CD4-positive, alpha-beta T cell (primary cell): ENCODE data around the gene ANLN. TPM values are rescaled to one million over a fixed set of nuclear protein-coding genes. Genes with fewer than 3 reads are reported as not detected.

Experiments
- ATAC-seq: fragments of 200-7000 bp; cut with Tn5 transposase; one replicate; pipeline ENCODE4 v1.10.0; 2022; ENCODE audit warnings: mild to moderate bottlenecking; ENCODE audit not compliant: poor library complexity
- CTCF ChIA-PET: fragments of 350-600 bp; sonication (Branson Sonifier 250); formaldehyde crosslinking; loops from one replicate; lab custom pipeline; 2021; ENCODE audit warnings: antibody characterized with exemption, inconsistent platforms; lab: Charles Lee
- POLR2A ChIA-PET: fragments of 350-600 bp; sonication (Branson Sonifier 250); formaldehyde crosslinking; loops from one replicate; lab custom pipeline; 2021; ENCODE audit warnings: antibody characterized with exemption, inconsistent platforms; lab: Charles Lee
- DNase-seq, 14 experiments: peaks; one replicate each; pipeline ENCODE4 v3.0.0-alpha.2; 2013 to 2020; ENCODE audit warnings: mixed read lengths in 2 of 14
- H3K27ac ChIP-seq, 2 donors: one replicate each; pipeline versions ENCODE4 v1.5.1 to v1.7.0; 2013; ENCODE audit warnings: low read length in 2 of 2, low read depth in 1 of 2, mild to moderate bottlenecking in 1 of 2
- H3K27me3 ChIP-seq, 2 experiments: 1 replicate in 1 of 2; 2 replicates in 1 of 2; pipeline versions ENCODE4 v1.6.1 to v1.7.0; 2013; ENCODE audit warnings: low read length in 2 of 2, control low read depth in 1 of 2, mild to moderate bottlenecking in 1 of 2, moderate library complexity in 1 of 2; ENCODE audit not compliant: insufficient read depth in 2 of 2, control insufficient read depth in 1 of 2
- H3K36me3 ChIP-seq: one replicate; pipeline ENCODE4 v1.6.1; 2013; ENCODE audit warnings: low read length, control low read depth; ENCODE audit not compliant: insufficient read depth
- H3K4me1 ChIP-seq: one replicate; pipeline ENCODE4 v1.6.1; 2013; ENCODE audit warnings: low read length, control low read depth; ENCODE audit not compliant: insufficient read depth
- H3K4me3 ChIP-seq: one replicate; pipeline ENCODE4 v1.5.1; 2013; ENCODE audit warnings: mild to moderate bottlenecking, low read length, moderate library complexity
- H3K9me3 ChIP-seq, 2 experiments: 1 replicate in 1 of 2; 2 replicates in 1 of 2; pipeline versions ENCODE4 v1.6.1 to v1.7.0; 2013; ENCODE audit warnings: low read length in 2 of 2, mild to moderate bottlenecking in 2 of 2, control low read depth in 1 of 2, moderate library complexity in 1 of 2; ENCODE audit not compliant: control insufficient read depth in 1 of 2, insufficient read depth in 1 of 2
- H3K27ac Mint-ChIP-seq: one replicate; pipeline ENCODE4 v1.8.0; 2020; ENCODE audit warnings: mixed read lengths
- H3K27me3 Mint-ChIP-seq: one replicate; pipeline ENCODE4 v1.8.0; 2021; ENCODE audit warnings: mixed read lengths
- H3K36me3 Mint-ChIP-seq: one replicate; pipeline ENCODE4 v1.8.0; 2021; ENCODE audit warnings: low read depth, mixed read lengths
- H3K4me1 Mint-ChIP-seq: one replicate; pipeline ENCODE4 v1.8.0; 2021; ENCODE audit warnings: low read depth, mixed read lengths
- H3K4me3 Mint-ChIP-seq: one replicate; pipeline ENCODE4 v1.8.0; 2020; ENCODE audit warnings: mild to moderate bottlenecking, mixed read lengths
- H3K9me3 Mint-ChIP-seq: one replicate; pipeline ENCODE4 v1.8.0; 2020; ENCODE audit warnings: mixed read lengths
- intact Hi-C, 2 experiments: fragments of 100-400 bp; cut with DNase I in 1 of 2; cut with micrococcal nuclease in 1 of 2; formaldehyde crosslinking; loops; one replicate each; pipeline versions ENCODE4 v1.15.1 to v1.9.0; 2023 to 2025; cut with DNase I, micrococcal nuclease
- total RNA-seq, 174 experiments: library from RNA in 2 of 174; stranded (reverse) in 2 of 174; gene quantifications; one replicate each; pipeline ENCODE4 v1.2.3 and lab custom pipeline; 2021 to 2026
- TF ChIP-seq, protein P1 (sequence below): fragments of 200-600 bp; IDR thresholded peaks from one replicate; pipeline ENCODE4 v1.8.0; 2022; ENCODE audit warnings: antibody characterized with exemption, mild to moderate bottlenecking

Gene ANLN
- total RNA-seq, 2 experiments from 2014 or later: 0.33 to 1.1 TPM

DNA sequence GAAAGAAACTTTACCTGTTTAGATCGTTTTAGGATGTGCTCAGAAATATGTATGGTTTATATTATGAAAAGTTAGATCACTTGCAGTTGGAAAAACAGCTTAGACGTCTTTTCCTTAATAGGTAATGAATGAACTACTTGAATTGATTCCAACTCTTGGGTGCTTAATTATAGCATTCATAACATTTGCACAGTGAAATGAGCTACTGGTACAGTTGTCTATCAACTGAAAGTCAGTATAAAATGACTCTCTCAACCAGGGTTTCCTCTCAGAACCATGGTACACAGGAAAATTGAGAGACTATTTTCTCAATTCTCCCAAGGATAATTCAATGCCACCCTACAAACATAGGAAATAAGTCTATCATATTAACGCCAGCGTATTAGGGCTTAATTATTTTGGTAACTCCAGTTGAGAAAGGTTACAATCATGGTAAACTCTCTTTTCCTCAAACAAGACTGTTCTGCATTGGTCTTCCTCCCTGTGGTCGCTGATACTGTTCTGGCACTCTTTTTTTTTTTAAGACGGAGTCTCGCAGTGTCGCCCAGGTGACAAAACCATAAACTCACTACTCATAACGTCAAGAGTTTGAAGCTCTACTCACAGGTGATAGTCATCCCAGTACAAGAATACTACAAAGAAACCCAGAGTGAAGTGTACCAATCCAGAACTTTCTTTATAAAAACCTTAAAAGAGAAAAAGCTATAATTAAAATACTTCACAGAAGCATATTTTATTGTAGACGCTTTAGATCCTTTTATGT lies 2.0 kb downstream of the ANLN start:
- no peaks in the 10 kb centered on the region for H3K36me3 ChIP-seq
- Mint-ChIP-seq H3K4me3 (peak overlapping the region; percentile 61), H3K36me3 (no peaks in the 10 kb centered on the region), H3K27me3 (peaks cover 4% of the 10 kb centered on the region), H3K27ac (peak overlapping the region; percentile 11), H3K4me1 (peaks cover 24% of the 10 kb centered on the region), H3K9me3 (no peaks in the 10 kb centered on the region)
- H3K27me3 ChIP-seq: no peaks in the 10 kb centered on the region
- no peaks in the 10 kb centered on the region for H3K9me3 ChIP-seq
- TF ChIP-seq, protein P1, sequence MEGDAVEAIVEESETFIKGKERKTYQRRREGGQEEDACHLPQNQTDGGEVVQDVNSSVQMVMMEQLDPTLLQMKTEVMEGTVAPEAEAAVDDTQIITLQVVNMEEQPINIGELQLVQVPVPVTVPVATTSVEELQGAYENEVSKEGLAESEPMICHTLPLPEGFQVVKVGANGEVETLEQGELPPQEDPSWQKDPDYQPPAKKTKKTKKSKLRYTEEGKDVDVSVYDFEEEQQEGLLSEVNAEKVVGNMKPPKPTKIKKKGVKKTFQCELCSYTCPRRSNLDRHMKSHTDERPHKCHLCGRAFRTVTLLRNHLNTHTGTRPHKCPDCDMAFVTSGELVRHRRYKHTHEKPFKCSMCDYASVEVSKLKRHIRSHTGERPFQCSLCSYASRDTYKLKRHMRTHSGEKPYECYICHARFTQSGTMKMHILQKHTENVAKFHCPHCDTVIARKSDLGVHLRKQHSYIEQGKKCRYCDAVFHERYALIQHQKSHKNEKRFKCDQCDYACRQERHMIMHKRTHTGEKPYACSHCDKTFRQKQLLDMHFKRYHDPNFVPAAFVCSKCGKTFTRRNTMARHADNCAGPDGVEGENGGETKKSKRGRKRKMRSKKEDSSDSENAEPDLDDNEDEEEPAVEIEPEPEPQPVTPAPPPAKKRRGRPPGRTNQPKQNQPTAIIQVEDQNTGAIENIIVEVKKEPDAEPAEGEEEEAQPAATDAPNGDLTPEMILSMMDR: no peak
- H3K27ac ChIP-seq: no peak overlapping the region
- intact Hi-C loops: no loop called here
- CTCF ChIA-PET: interaction anchor here (1.5 to 2.4 kb wide), 3 partner anchors 9 to 24 kb away, joined by 3 to 12 read pairs (median 9); a partner anchor contains a TSS
- peak; percentile 30 for ATAC-seq
- DNase-seq: peak in 3 of 14 experiments; percentile 30 to 44 (median 40)
- no peak overlapping the region for H3K4me3 ChIP-seq
- POLR2A ChIA-PET: interaction anchor here (1.2 kb wide), 1 partner anchor 591 kb away, joined by 3 read pairs; the partner anchor contains the start of gene SEPTIN7
- peaks cover 11% of the 10 kb centered on the region for H3K4me1 ChIP-seq

- H3K36me3 Mint-ChIP-seq: no peaks in the 10 kb centered on the region
- Histone ChIP-seq H3K9me3 (no peaks in the 10 kb centered on the region), H3K27me3 (no peaks in the 10 kb centered on the region), H3K4me3 (no peak overlapping the region), H3K4me1 (peaks cover 11% of the 10 kb centered on the region), H3K36me3 (no peaks in the 10 kb centered on the region), H3K27ac (no peak overlapping the region)
- H3K9me3 Mint-ChIP-seq: no peaks in the 10 kb centered on the region
- ChIA-PET CTCF (interaction anchor here (1.2 to 2.4 kb wide), 2 partner anchors 26 to 27 kb away, joined by 3 to 12 read pairs; a partner anchor contains a TSS), POLR2A (no interaction called here)
- peaks cover 20% of the 10 kb centered on the region for H3K4me1 Mint-ChIP-seq
- H3K27ac Mint-ChIP-seq: no peak overlapping the region
- DNase-seq (no peak), ATAC-seq (no peak)
- TF ChIP-seq, protein P1: no peak
- H3K27me3 Mint-ChIP-seq: peaks cover 4% of the 10 kb centered on the region
- intact Hi-C loops: no loop called here
- no peak overlapping the region for H3K4me3 Mint-ChIP-seq
Observed at GRCh38 chr7:36393826-36394225, 4.2 kb downstream of the ANLN start.

DNA sequence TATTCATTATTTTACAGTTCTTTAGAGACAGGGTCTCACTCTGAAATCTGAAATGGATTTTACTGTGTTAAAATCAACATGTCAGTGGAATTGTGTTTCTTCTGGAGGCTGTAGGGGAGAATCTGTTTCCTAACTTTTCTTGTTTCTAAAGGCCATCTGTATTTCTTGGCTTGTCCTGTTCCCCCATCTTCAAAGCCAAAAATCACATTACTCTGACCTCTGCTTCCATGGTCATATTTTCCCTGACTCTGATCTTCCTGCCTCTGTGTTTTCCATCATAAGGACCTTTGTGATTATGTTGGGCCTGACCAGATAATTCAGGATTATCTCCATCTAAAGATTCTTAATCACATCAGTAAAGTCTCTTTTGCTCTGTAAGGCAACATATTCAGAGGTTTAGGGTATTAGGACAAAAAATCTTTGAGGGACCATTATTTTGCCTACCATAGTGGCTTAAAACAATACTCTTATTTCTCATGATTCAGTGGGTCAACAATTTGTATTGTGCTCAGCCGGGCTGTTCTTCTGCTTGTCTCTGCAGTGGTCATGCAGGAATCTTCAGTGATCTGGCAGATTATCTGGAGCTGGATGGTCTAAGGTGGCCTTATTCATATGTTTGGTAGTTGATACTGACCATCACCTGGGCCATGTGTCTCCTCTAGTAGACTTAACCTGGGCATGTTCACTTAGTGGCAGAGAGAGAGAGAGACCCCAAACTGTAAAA lies 5.7 kb downstream of the ANLN start:
- POLR2A ChIA-PET: no interaction called here
- ATAC-seq: no peak
- H3K4me1 Mint-ChIP-seq: peaks cover 17% of the 10 kb centered on the region
- TF ChIP-seq, protein P1: no peak
- intact Hi-C loops: no loop called here
- H3K27me3 Mint-ChIP-seq: peaks cover 4% of the 10 kb centered on the region
- no peaks in the 10 kb centered on the region for H3K9me3 Mint-ChIP-seq
- no peak for DNase-seq
- CTCF ChIA-PET: interaction anchor here (1.2 kb wide), 1 partner anchor 28 kb away, joined by 3 read pairs; no protein-coding TSS in a partner anchor
- Histone ChIP-seq H3K27ac (no peak overlapping the region), H3K27me3 (no peaks in the 10 kb centered on the region), H3K4me3 (no peak overlapping the region), H3K36me3 (no peaks in the 10 kb centered on the region), H3K4me1 (peaks cover 4% of the 10 kb centered on the region), H3K9me3 (no peaks in the 10 kb centered on the region)
- H3K27ac Mint-ChIP-seq: no peak overlapping the region
- no peak overlapping the region for H3K4me3 Mint-ChIP-seq
- H3K36me3 Mint-ChIP-seq: no peaks in the 10 kb centered on the region
